HG03469 (cell line): ENCODE measurements around the gene WFDC9.
"Not testable (repeated sequence)": the region's sequence is repeated elsewhere in the genome, so short reads cannot be mapped to it uniquely, and the experiment has no call there.

ENCODE experiments used
- ATAC-seq: cut with Tn5 transposase; IDR thresholded peaks from one replicate; pipeline ENCODE4 v1.9.1; 2021; ENCODE audit warnings: mild to moderate bottlenecking, moderate library complexity, moderate number of reproducible peaks; ENCODE audit not compliant: unreplicated experiment

Gene WFDC9

DNA sequence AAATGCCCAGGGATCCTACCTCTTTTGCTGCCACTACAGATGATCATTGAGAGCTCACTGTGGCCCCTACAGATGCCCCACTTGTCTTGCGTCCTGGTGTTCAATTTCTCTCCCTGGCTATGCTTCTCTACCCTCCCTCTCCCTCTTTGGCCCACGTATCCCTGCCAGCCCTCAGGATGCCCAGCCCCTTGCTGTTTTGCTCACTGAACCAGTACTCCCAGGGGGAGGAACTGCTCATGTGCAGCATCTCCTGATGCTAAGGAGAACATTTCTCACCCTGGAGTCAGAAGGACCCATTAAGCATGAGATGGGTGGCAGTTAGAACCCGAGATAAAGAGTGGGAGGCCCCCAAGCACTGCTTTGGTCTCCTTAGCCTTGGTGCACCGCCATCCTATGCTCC, at the start of gene WFDC9:
Gene WFDC9 (minus strand): TSS at position 101 of the 400 bp plus-strand sequence. CDS start 21,103 bp downstream, outside the sequence.
- no peak for ATAC-seq

DNA sequence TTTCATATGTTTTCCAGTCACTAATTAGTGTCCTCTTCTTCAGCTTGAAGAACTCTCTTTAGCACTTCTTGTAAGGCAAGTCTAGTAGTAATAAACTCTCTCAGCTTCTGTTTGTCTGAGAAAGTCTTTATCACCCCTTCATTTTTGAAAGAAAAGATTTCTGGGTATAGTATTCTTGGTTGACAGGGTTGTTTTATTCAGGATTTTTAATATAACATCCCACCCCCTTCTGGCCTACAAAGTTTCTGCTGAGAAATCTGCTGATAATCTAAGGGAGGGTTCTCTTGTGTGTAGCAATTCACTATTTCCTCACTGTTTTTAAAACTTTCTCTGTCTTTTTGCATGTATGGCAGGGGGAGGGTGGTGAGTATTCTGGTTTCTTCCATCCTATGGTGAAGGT, 48.6 kb upstream of the WFDC9 start:
- no peak for ATAC-seq

DNA sequence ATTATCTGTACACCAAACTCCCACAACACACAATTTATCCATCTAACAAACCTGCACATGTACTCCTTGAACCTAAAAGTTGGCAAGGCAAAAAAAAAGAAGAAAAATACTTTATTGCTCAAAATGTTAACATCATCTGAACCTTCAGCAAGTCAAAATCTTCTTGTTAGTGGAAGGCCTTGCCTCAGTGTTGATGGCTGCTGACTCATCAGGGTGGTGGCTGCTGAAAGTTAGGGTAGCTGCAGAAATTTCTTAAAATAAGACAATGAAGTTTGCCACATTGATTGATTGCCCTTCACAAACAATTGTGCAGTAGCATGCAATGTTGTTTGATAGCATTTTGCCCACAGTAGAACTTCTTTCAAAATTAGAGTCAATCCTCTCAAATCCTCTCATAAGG, 41.7 kb upstream of the WFDC9 start:
- no peak for ATAC-seq

DNA sequence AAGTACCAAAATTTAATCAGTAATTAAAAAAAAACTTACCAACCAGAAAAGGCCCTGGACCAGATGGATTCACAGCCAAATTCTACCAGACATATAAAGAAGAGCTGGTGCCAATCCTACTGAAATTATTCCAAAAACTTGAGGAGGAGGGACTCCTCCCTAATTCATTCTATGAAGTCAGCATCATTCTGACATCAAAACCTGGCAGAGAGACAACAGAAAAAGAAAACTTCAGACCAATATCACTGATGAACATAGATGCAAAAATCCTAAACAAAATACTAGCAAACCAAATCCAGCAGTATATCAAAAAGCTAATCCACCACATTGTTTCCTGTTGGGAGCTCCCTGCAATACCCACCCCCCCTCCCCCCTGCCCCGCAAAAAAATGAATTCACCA, 39.1 kb upstream of the WFDC9 start, which contains the start of gene WFDC11:
Gene WFDC11 (minus strand): TSS at position 101 of the 400 bp plus-strand sequence. CDS start 19,639 bp downstream, outside the sequence.
- no peak for ATAC-seq

DNA sequence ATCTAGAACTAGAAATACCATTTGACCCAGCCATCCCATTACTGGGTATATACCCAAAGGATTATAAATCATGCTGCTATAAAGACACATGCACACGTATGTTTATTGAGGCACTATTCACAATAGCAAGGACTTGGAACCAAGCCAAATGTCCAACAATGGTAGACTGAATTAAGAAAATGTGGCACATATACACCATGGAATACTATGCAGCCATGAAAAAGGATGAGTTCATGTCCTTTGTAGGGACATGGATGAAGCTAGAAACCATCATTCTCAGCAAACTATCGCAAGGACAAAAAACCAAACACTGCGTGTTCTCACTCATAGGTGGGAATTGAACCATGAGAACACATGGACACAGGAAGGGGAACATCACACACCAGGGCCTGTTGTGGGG, 26.0 kb upstream of the WFDC9 start:
- ATAC-seq = not testable (repeated sequence)

DNA sequence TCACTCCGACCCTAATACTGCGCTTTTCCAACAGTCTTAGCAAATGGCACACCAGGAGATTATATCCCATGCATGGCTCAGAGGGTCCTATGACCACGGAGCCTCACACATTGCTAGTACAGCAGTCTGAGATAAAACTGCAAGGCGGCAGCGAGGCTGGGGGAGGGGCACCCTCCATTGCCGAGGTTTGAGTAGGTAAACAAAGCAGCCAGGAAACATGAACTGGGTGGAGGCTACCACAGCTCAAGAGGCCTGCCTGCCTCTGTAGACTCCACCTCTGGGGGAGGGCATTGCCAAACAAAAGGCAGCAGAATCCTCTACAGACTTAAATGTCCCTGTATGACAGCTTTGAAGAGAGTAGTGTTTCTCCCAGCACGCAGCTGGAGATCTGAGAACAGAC, 20.6 kb upstream of the WFDC9 start:
- not testable (repeated sequence) for ATAC-seq

DNA sequence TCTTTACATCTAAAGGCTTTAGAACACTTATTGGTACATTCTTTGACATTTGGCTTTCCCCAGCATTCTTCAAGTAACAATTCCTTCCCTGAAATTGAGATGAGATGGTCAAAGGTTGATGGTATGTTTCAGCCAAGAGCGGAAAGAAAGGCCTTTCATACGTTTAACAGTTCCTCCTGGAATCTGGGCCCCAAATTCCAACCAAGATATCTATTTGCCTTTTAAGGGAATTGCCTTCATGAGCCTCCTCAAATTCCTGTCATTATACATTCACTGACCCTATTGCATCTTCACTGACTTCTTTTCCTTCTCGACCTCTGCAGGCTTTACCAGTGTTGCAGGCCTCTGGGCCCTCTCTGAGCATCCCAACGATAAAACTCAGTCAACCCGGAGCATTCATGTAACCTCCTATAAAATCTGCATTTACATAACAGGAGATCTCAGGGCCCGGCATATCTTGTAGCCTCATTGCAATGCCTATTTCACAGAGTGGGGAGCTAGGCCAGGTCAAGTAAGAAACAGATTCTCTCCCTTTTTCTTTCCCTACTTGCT, 18.3 kb upstream of the WFDC9 start:
- ATAC-seq = no peak

DNA sequence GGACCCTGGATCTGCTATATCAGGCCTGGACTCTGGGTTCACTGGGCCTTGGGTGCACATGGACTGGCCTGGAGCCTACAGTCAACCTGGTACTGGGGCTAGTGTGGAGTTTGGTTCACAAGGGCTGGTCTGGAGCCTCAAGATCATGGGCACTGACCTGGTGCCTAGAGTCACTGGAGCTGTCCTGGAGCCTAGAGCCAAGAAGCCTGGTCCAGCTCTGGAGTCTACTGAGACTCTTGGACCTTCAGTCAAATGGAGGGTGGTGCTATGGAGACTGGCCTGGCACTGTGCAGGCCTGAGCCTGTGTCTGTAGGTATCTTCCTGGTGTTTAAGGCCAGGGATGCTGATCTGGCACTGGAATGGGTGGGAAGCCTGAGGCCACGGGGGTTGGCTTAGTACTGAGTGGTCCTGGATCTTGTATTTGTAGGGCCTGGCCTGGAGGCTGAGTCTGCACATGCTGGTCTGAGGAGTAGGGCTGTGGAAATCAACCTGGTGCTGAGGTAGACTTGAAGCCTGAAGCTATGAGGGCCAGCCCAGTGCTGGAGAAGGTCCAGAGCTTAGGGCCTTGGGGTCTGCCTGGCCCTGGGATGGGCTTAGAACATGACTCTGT, 16.5 kb upstream of the WFDC9 start:
- no peak for ATAC-seq

DNA sequence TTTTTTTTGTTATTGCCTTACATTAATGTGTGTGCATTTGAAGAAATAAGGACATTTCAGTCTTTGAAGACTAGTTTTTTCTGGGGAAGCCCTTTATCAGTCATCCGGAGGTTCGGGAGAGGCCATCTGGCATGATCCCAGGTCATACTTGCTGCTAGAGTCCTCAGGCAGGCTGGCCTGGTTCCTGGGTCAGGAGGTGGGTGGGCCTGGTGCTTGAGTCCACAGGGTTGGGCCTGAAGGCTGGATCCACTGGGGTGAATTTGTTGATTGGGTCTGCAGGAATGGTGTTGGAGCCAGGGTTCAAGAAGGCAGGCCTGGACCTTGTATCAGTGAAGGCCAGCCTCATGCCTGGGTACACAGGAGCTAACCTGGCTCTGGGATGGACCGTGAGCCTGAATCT, 15.8 kb upstream of the WFDC9 start:
- no peak for ATAC-seq

DNA sequence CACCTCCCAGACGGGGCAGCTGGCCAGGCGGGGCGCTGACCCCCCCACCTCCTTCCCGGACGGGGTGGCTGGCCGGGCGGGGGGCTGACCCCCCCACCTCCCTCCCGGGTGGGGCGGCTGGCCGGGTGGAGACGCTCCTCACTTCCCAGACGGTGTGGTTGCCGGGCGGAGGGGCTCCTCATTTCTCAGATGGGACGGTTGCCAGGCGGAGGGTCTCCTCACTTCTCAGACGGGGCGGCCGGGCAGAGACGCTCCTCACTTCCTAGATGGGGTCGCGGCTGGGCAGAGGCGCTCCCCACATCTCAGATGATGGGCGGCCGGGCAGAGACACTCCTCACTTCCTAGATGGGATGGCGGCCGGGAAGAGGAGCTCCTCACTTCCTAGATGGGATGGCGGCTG, 14.8 kb upstream of the WFDC9 start:
- not testable (repeated sequence) for ATAC-seq

DNA sequence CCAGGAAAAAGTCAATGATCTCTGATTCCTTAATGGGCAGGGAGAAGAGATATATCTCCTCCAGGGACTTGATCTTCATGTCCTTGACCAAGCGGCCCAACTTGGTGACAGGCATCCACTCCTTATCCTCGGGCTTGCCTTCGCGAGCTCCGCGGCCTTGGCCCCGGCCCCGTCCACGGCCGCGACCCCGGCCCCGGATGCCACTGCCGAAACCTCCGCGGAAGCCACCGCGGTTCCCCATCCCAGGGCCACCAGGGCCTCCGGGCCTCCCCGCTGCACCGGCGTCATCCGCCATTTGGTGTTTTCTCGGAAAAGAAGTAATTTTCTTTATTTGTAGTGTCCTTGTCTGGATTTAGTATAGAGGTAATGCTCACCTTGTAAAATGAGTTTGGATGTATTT, 10.0 kb upstream of the WFDC9 start:
- ATAC-seq = not testable (repeated sequence)

DNA sequence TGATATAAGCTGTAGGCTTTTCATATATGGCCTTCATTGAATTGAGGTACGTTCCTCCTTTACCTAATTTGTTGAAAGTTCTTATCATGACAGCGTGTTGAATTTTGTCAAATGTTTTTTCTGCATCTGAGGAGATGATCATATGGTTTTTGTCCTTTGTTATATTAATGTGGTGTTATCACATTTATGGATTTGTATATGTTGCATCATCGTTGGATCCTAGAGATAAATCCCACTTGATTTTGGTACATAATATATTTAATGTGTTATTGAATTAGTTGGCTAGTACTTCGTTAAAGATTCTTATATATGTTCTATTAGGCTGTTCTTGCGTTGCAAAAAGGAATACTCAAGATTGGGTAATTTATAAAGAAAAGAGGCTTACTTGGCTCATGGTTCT, 8.6 kb upstream of the WFDC9 start:
- ATAC-seq = no peak

DNA sequence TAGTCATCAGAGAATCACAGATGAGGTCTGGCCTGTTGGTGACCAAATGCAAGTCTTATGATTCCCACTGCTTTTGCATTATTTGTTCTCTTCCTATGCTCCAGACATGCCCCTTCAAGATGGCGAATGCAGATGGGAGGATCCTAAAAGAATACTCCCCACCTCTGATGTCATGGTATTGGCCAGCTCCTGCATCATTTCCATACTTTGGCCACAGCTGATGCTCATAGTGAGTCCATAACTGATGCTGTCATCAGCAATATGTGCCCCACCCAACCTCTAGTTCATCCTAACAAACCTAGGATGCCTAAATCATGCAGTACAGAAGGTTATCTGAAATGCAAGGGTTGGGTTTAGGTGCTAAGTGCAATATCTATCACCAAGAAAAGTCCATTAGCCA, 5.4 kb upstream of the WFDC9 start:
- ATAC-seq = no peak

DNA sequence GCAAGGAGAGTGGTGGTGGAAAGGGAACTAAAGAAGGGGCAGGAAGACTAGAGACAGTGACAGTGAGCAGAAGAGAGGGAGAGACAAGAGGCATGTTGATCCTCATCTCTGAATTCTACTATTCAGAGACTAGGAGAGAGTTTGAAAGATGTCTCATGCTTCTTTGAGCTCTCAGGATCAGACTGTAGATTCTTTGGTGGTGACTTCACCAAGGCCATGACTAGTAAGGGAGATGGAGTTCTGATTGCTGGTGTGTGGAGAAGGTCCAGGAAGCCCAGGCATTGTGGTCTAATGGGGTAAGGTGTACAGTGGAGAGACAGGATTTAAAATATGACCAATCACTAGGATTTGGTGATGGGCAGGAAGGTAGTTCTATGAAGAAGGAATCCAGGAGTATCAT, 713 bp downstream of the WFDC9 start:
- no peak for ATAC-seq

DNA sequence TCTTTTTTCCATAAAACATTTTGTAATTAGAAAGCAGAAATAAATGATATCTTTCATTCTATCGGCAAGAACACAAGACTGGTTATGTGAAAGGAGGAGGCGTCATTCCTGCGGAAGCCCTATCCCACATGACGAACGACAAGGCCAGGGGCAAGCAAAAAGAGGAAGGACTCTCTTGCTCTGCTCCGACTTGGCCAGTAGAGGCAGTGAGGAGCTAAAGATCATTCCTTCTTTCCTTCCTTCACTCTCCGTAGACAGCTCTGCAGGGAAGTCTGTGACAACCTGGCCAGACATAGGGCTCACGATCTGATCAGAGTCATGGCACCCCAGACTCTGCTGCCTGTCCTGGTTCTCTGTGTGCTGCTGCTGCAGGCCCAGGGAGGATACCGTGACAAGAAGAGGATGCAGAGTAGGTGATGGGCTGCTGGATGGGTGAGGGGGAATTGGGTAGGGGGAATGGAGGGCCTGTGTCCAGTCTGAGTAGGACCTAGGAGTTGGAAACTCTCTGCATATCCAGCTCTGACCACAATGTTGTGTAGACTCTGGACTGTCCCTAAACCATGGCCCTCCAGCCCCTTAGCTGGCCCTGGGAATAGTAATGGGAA, 1.5 kb downstream of the WFDC9 start, which contains the start of gene WFDC10A:
Gene WFDC10A (plus strand): TSS at position 244 of the 605 bp plus-strand sequence. CDS start 75 bp downstream, at position 319.
- ATAC-seq = no peak

DNA sequence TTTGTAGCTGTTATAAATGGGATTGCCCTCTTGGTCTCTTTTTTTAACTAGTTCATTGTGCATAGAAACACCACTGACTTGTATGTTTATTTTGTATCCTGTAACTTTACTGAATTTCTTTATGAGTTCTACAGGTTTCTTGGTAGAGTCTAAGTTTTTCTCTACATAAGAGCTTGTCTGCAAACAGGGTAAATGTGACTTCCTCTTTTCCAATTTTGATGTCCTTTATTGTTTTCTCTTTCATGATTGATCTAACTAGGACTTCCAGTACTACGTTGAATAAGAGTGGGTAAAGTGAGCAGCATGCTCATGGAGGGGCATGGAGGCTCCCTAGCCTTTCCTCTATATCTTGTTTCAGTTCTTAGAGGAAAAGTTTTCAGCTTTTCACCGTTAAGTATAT, 4.5 kb downstream of the WFDC9 start:
- ATAC-seq = no peak

DNA sequence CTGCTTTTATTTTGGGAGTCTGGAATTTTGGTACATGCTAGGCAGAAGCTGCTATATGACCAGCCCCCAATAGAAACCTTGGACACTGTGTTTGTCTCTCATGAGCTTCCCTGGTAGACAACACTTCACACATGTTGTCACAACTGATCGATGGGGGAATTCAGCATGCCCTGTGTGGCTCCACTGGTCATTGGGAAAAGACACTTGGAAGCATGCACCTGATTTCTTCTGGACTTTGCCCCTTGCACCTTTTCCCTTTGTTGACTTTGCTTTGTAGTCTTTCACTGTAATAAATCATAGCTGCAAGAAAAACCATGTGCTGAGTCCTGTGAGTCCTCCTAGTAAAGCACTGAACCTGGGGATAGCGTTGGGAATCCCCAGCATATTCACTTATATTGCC, 9.5 kb downstream of the WFDC9 start:
- no peak for ATAC-seq

DNA sequence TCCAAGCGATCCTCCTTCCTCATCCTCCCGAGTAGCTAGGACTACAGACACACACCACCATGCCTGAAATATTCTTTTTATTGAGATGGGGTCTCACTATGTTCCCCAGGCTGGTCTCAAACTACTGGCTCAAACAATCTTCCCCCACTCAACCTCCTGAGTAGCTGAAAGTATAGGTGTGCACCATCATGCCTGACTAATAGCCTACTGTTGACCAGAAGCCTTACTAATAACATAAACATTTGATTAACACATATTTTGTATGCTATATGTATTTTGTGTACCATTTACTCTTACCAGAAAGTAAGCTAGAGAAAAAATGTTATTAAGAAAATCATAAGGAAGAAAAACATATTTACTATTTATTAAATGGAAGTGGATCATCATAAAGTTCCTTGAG, 13.5 kb downstream of the WFDC9 start:
- ATAC-seq = no peak

DNA sequence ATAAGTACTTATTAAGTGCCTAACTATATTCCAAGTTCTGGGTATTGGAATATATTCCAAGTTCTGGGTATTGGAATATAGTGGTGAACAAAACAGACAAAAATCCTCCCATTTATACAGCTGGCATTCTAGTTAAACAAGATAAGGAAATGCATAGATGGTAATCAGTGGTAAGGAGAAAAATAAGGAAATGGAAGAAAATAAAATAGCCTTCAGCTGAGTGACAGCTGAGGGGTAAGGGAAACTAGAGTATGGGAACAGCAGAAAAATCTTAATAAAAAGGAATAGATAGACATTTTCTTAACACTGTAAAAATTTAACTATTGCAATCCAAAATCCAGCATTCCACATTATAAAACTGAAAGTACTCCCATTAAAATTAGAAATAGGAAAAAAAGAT, 18.8 kb downstream of the WFDC9 start:
- no peak for ATAC-seq

DNA sequence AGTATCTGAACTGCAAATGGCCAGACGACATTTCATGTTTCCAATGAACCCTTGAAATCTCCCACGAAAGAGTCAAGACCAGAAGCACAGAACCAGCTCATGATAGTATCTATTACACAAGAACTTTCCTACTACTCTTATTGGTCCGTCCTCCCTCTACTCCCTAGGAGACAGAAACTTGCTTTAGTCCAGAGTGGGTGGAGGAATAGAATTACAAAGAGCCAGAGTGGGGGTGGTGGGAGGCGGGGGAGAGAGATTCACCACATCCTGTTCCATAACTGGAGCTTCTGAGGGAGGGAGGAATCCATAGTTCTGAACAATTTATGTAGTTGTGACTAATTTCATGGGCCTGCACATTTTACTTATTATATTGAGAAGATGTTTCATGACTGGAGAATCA, 20.0 kb downstream of the WFDC9 start:
- no peak for ATAC-seq

DNA sequence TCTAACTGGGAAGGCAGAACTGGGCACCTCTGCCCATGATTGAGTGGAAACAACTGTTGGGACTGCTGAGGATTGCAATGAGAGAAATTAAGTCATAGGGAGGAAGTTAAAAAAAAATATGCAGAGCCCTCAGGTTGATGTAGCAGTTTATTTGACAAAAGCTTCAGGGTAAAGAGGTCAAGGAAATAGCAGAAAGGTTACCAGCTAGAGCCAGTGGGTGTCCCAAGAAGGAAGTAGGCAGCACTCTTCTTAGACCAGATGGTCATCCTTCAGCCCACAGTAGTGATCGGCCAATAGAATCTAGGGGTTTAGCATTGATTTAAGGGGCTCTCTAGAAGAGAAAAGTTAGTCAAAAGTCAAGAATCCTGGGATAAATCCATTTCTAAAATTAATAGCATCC, 23.3 kb downstream of the WFDC9 start:
- ATAC-seq = no peak

DNA sequence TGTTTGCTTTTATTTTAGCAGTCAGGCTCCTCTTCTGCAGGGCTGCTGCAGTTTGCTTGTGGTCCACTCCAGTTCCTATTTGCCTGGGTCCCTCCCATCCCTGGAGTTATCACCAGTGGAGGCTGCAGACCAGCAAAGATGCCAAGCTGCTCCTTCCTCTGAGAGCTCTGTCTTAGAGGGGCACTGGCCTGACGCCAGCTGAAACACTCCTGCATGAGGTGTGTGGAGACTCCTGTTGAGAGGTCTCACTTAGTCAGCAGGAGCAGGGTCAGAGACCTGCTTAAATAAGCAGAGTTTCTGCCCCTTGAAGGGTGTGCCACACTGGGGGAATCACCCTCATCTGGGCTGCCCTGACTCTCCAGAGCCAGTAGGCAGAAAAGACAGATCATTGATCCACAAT, 35.8 kb downstream of the WFDC9 start:
- ATAC-seq = no peak
